Smooth muscle cell (in vitro differentiated cells): ENCODE data around the gene DSTN. TPM values are rescaled to one million over a fixed set of nuclear protein-coding genes. Genes with fewer than 3 reads are reported as not detected.
A peak's percentile ranks its signal among the peaks of the same experiment; 100 is the strongest.

Experiments used
- DNase-seq: peaks from one replicate; lab custom pipeline; 2025; ENCODE audit not compliant: unreplicated experiment; lab: John Stamatoyannopoulos, UW
- H2AFZ ChIP-seq: fragments of 200-600 bp; sonication (generic); 2 replicates; pipeline ENCODE4 v1.6.0; 2016; ENCODE audit warnings: antibody characterized with exemption, low read depth, mild to moderate bottlenecking
- H3F3A ChIP-seq: fragments of 200-600 bp; sonication (generic); 2 replicates; pipeline ENCODE4 v1.6.0; 2017; ENCODE audit warnings: antibody characterized with exemption, low read depth
- H3K27ac ChIP-seq: fragments of 200-600 bp; sonication (generic); 2 replicates; pipeline ENCODE4 v1.5.1; 2016; ENCODE audit warnings: low read depth, mild to moderate bottlenecking
- H3K27me3 ChIP-seq: fragments of 200-600 bp; sonication (generic); 2 replicates; pipeline ENCODE4 v1.6.1; 2016; ENCODE audit warnings: low read depth, mild to moderate bottlenecking
- H3K36me3 ChIP-seq: fragments of 200-600 bp; sonication (generic); 2 replicates; pipeline ENCODE4 v1.5.1; 2016; ENCODE audit warnings: low read depth
- H3K4me1 ChIP-seq: fragments of 200-600 bp; sonication (generic); 2 replicates; pipeline ENCODE4 v1.5.1; 2016; ENCODE audit warnings: low read depth
- H3K4me2 ChIP-seq: fragments of 200-600 bp; sonication (generic); 2 replicates; pipeline ENCODE4 v1.6.0; 2016; ENCODE audit warnings: mild to moderate bottlenecking
- H3K4me3 ChIP-seq: fragments of 200-600 bp; sonication (generic); 2 replicates; pipeline ENCODE4 v1.5.1; 2016; ENCODE audit warnings: mild to moderate bottlenecking
- H3K79me2 ChIP-seq: fragments of 200-600 bp; sonication (generic); 2 replicates; pipeline ENCODE4 v1.6.0; 2016; ENCODE audit warnings: low read depth, mild to moderate bottlenecking
- H3K9ac ChIP-seq: fragments of 200-600 bp; sonication (generic); 2 replicates; pipeline ENCODE4 v1.6.0; 2016; ENCODE audit warnings: low read depth
- H3K9me3 ChIP-seq: fragments of 200-600 bp; sonication (generic); replicated peaks from 2 replicates; pipeline ENCODE4 v1.5.1; 2016; ENCODE audit warnings: low read depth
- H4K20me1 ChIP-seq: fragments of 200-600 bp; sonication (generic); 2 replicates; pipeline ENCODE4 v1.6.0; 2016; ENCODE audit warnings: low read depth
- CTCF ChIP-seq: fragments of 200-600 bp; sonication (generic); IDR thresholded peaks from 2 replicates; pipeline ENCODE4 v1.5.1; 2017; ENCODE audit warnings: borderline replicate concordance, mild to moderate bottlenecking, antibody characterized with exemption; ENCODE audit not compliant: insufficient read depth, poor library complexity, severe bottlenecking
- WGBS: methylation state at CpG from one replicate; pipeline ENCODE4 v1.1.7; 2016; ENCODE audit warnings: low lambda C conversion rate; 5-methylcytosine and 5-hydroxymethylcytosine counted together
- polyA plus RNA-seq: library from polyadenylated mRNA; unstranded; fragments of >200 nt; fragmentation: Nextera tagmentation; extraction: Ambion mirVana; gene quantifications from 2 replicates; pipeline ENCODE4 v1.2.1, GENCODE V29; 2016
- total RNA-seq: library from RNA; depleted of rRNA; stranded (reverse); fragments of >200 nt; gene quantifications from 2 replicates; pipeline ENCODE4 v1.2.3, GENCODE V29; 2014

DSTN gene
- total and polyA plus RNA-seq, 2 experiments from 2014 or later = 486 to 534 TPM

GRCh38 chr20:17651760-17652388 lies 82.0 kb downstream of the DSTN start:
- Histone ChIP-seq H3K27me3 (no peaks in the 10 kb centered on the region), H4K20me1 (peaks cover 100% of the 10 kb centered on the region), H3K9ac (no peak overlapping the region), H3F3A (peaks cover 20% of the 10 kb centered on the region), H3K4me2 (no peak overlapping the region), H2AFZ (no peak overlapping the region), H3K27ac (peak overlapping the region; percentile 21), H3K9me3 (no peaks in the 10 kb centered on the region), H3K4me1 (peaks cover 18% of the 10 kb centered on the region), H3K36me3 (no peaks in the 10 kb centered on the region), H3K4me3 (no peak overlapping the region), H3K79me2 (peaks cover 100% of the 10 kb centered on the region)
- TF ChIP-seq CTCF = no peak
- WGBS = 69% methylated on average over 2 of the region's 2 CpGs
- DNase-seq = no peak

- no peak overlapping the region for H2AFZ ChIP-seq
- no peak for TF ChIP-seq CTCF
- H3K9me3 ChIP-seq = no peaks in the 10 kb centered on the region
- peaks cover 100% of the 10 kb centered on the region for H3K79me2 ChIP-seq
- H3K9ac ChIP-seq = no peak overlapping the region
- H3K4me1 ChIP-seq = peaks cover 18% of the 10 kb centered on the region
- no peak overlapping the region for H3K4me3 ChIP-seq
- no peaks in the 10 kb centered on the region for H3K36me3 ChIP-seq
- no peaks in the 10 kb centered on the region for H3K27me3 ChIP-seq
- peaks cover 100% of the 10 kb centered on the region for H4K20me1 ChIP-seq
- no peak for DNase-seq
- 94% methylated on average over 10 of the region's 10 CpGs for WGBS
- H3F3A ChIP-seq = peaks cover 23% of the 10 kb centered on the region
- peak overlapping the region; percentile 21 for H3K27ac ChIP-seq
- no peak overlapping the region for H3K4me2 ChIP-seq
These were observed 82.5 kb downstream of the DSTN start for GRCh38 chr20:17652411-17652810.

- Histone ChIP-seq H3K4me2 (no peak overlapping the region), H3K4me3 (no peak overlapping the region), H4K20me1 (peaks cover 100% of the 10 kb centered on the region), H2AFZ (no peak overlapping the region), H3K36me3 (peaks cover 6% of the 10 kb centered on the region), H3K27me3 (no peaks in the 10 kb centered on the region), H3K9ac (no peak overlapping the region), H3K4me1 (peaks cover 3% of the 10 kb centered on the region), H3F3A (peaks cover 34% of the 10 kb centered on the region), H3K79me2 (peaks cover 100% of the 10 kb centered on the region), H3K27ac (peak overlapping the region; percentile 58), H3K9me3 (no peaks in the 10 kb centered on the region)
- no peak for TF ChIP-seq CTCF
- WGBS = 95% methylated on average over 11 of the region's 11 CpGs
- DNase-seq = no peak
These were observed 84.2 kb downstream of the DSTN start for GRCh38 chr20:17653835-17654648.
